DMS114 treated with DMSO at 0.1 percent for 48 hours (cell line): ENCODE measurements around the gene ROBO1.

ENCODE experiments used
- DNase-seq: peaks from one replicate; lab custom pipeline; 2025; ENCODE audit not compliant: unreplicated experiment; lab: John Stamatoyannopoulos, UW

ROBO1 gene

GRCh38 chr3:79027593-79027992, 740.2 kb downstream of the ROBO1 start:
- no peak for DNase-seq

GRCh38 chr3:79019924-79020173, 747.9 kb downstream of the ROBO1 start:
- no peak for DNase-seq

GRCh38 chr3:79019137-79019923, 748.5 kb downstream of the ROBO1 start:
- DNase-seq: peak; percentile 64

DNA sequence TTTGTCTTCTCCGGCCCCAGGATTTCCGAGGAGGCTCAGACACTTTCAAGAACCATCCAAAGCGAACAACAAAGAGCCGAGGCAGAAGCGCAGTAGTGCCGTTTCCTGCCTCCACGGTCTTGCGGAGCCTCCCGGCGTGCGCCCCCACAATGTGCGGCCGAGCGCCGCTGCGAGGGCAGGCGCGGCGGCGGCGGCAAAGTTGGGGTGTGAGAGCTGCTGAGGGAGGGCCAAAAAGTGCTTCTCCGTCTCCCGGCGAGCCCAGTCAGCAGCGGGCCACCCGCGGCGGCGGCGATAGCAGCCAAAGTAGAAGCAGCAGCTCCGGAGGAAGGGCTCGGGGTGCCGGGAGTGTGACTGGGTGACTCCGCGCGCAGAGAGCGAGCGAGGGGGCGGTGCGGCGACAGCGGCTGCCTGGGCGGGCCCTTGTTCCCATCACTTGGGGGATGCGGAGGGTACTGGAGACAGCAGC, 749.1 kb downstream of the ROBO1 start:
- DNase-seq: no peak

- no peak for DNase-seq
Observed at GRCh38 chr3:79018265-79018664, 749.5 kb downstream of the ROBO1 start.

- no peak for DNase-seq
Observed at GRCh38 chr3:79016587-79017376, 751.0 kb downstream of the ROBO1 start.

GRCh38 chr3:79015854-79016253, 751.9 kb downstream of the ROBO1 start:
- DNase-seq: no peak

DNA sequence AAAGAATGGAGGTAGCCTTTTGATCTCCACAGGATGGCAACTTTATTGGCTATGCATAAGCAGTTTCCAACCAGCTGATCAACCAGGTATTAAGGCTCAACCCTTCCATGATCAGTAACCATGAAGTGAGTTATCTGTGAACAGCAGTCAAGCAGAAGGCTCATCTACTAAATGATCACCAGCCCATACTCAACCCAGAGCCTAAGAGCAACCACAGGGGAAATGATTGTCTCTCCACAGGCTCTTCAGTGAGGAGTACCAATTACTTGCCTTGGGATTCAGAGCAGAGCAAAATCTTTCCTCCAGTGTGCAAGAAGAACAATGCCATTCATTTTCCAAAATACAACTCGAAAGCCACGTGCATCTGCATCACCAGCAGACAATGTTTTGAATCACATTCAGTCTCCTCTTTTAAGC, 754.8 kb downstream of the ROBO1 start:
- DNase-seq: no peak

DNA sequence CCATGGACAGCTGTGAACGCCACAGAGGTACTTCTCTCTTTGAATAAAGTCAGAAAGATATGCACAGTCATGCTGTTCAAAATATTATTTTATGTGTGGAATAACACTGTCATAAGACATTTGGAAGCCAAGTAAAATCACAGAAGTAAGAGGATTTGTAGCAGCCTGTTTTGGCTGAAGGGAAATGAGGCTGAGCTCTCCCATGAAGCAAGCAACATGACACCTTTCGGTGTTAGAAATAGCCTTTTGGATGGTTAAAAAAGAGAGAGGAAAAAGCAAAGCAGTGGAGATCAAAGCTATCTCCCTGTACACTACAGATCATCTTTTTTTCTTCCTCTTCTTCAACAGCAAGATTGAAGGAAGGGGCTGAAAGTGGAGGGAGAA, 755.3 kb downstream of the ROBO1 start:
- no peak for DNase-seq

- DNase-seq: no peak
Observed at GRCh38 chr3:79011821-79012529, 755.8 kb downstream of the ROBO1 start.

- no peak for DNase-seq
Observed at GRCh38 chr3:79009861-79010260, 757.9 kb downstream of the ROBO1 start.

DNA sequence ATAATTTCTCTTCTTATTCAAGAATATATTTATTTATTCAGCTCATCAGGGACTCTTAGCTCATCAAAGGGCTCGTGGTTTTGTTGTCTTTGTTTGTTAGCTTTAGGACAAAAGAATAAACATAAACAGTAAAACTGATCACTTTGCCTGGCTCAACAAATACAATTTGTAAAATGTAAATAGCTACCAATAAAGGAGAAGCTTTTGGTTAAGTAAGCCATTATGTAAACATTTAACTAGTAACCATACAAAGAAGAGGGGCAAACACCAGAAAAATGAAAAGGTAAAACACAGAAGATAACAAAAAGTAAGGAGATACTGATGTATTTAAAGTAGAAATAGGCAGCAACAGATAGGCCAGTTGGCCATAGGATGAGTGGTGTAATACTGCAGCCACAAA, 761.7 kb downstream of the ROBO1 start:
- no peak for DNase-seq

GRCh38 chr3:79005084-79005483, 762.7 kb downstream of the ROBO1 start:
- no peak for DNase-seq

DNA sequence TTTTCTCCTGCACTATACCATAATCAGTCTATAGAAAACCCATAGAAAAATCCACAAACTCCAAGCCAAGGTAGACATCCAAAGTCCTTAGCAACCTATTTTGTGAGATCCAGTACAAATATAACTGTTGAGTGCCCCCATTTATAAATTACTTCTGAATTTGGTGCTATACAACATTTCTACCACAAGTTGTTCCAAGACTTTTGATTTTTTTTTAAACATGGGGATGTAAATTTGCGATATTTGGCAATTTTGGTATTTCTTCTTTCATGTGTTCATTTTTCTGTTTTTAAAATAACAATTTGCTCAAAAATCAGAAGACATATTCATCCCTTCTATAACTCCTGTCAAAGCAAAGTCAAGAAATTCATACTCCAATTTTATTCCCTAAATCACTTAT, 763.8 kb downstream of the ROBO1 start:
- no peak for DNase-seq

DNA sequence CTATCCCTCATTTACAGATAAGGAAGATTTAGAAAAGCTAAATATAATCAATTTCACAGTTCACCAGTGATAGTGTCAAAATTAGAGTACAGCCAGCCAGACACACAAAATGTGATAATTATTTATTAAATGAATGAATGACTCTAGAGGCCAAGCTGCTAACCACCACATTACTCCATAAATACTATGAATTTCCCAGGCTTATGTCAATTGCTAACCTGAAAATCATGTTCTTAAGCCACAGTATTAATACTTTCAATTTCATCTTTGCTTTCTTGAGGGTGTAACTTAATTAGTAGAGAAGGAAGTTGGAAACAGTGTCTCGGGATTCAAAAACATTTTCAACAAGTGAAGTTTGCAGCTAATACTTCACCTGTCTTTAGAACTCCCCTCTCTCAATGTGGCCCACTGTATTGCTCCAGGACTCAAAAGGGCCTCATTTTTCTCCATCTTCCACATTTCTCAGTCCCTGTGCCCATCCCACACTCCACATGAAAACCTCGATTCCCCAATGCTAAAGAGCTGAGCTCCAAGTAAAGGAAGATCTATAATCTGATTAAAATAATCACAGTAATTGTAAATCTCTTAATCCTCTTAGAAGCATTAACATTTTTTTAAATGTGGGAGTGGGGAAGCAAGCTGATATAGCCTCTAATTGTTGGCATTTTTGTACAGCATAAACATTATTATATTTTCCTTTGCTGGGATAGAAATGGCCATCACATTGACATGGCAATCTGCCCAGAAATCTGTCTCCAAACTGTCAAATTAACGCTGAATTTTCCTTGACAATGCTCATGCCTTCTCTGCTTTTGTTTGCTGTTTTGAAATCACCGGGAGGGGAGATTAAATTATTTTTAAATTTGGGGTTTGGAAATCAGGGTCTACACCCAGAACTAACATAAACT, 765.1 kb downstream of the ROBO1 start:
- no peak for DNase-seq

- DNase-seq: no peak
Observed at GRCh38 chr3:79001255-79001654, 766.5 kb downstream of the ROBO1 start.

GRCh38 chr3:78999139-78999538, 768.7 kb downstream of the ROBO1 start:
- no peak for DNase-seq

- no peak for DNase-seq
Observed at GRCh38 chr3:78995087-78995486, 772.7 kb downstream of the ROBO1 start.

DNA sequence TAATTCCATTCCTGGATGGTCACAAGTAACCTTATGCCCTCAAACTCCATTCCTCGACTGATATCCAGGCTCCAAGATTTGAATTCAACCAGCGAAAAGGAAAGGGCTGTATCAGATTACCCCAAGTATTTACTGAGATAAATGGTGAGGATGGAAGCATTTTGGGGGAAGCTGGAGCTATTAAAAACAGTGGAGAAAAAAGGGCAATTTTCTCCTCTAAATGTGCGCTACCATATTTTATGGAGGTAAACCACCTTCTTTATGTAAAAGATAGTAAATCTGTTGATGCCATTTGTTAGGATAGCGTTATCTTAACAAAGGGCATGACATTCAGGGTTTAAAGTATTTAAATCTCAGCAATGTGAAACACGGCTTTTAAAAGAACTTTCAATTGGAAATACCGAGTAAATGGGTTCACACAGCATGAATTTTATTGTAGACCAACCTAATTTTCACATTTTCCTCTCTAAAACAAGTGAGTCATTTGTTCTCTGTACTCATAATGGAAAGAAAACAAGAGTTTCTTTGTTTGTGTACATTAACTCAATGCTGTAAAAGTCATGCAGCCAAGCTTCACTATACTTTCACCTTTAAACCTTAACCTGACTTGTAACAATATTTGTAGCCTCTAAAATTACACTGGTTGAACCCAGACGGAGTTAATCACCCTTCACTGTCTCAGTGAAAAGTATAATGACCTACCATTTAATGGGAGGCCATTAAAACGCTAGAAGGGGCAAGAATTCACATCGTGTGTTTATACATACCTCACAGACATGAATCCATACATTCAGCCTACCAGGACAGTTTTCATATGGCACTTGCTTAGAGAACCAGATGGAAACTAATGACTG, 773.4 kb downstream of the ROBO1 start:
- DNase-seq: no peak

DNA sequence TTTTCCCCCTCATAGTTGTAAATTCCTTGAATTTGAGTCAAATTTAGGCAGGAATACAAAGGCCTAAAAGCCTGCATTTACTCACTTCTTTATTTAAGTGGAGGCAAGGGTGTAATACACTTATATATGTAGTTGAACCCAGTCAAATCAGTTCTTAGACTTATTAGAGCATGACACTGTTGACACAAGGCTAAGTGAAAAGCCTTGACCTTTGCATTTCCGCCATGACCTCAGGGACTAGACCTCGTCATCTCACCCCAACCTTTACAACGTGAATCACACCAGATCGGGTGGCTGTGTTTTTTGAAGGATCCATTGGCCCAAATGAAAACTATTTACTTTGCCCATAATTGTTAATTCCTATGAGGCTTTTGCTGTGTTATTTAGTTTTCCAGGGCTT, 774.4 kb downstream of the ROBO1 start:
- DNase-seq: no peak
